SK-N-SH (cell line): ENCODE data around the gene JAZF1.

Source experiments
- CTCF ChIP-seq: fragments of 200-600 bp; sonication (generic); IDR thresholded peaks from 2 replicates; pipeline ENCODE4 v1.6.1; 2017; ENCODE audit warnings: antibody characterized with exemption, mild to moderate bottlenecking, moderate library complexity
- EP300 ChIP-seq, 2 experiments: IDR thresholded peaks; 2 replicates each; pipeline versions ENCODE4 v1.4.0 to v1.6.1; 2012; ENCODE audit warnings: borderline replicate concordance in 1 of 2, low read depth in 1 of 2, low read length in 1 of 2
- GABPA ChIP-seq: IDR thresholded peaks from 2 replicates; pipeline ENCODE4 v1.4.0; 2012; ENCODE audit warnings: low read depth, mild to moderate bottlenecking

DNA sequence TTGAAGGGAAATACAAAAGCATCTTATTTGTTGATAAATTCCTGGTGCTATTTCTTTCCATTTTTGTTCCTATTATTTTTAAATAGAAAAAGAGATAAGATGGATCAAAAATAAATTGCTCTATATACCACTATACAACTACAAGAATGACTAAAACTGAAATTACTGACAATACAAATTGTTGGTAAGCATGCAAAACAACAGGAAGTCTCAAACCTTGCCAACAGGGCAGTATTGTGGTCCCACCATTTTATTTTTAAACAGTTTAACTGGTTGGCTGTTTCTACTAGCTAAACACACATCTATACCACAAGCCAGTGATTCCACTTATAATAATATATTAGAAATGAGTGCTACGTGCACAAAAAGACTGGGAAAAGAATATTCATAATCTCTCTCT is 213.0 kb downstream of the JAZF1 start:
- TF ChIP-seq GABPA: no peak
- TF ChIP-seq CTCF: no peak
- TF ChIP-seq EP300 (IDR thresholded peaks at IDR 0.05; ENCODE audit: borderline replicate concordance in 1 of 2, low read depth in 1 of 2, low read length in 1 of 2): no peak
